ENCODE measurements around the gene SPATA7.

Gene SPATA7

GRCh38 chr14:88385212-88386101 is at the start of gene SPATA7:
TSS of gene SPATA7 (plus strand) at chr14:88385657. CDS start at chr14:88385819, 162 bp downstream.
- DNase-seq (ENCODE audit: extremely low spot score), result peak; percentile 93
- no peak for TF ChIP-seq SP1 (IDR thresholded peaks at IDR 0.05)
- 0 out of 2 replicates have a peak, but pooled peaks have one; percentile 5 for TF ChIP-seq ELF4 (IDR thresholded peaks at IDR 0.05)
- TF ChIP-seq SUZ12 (IDR thresholded peaks at IDR 0.05), result no peak
- CTCF ChIA-PET, result no interaction called here
- POLR2A ChIA-PET, result interaction anchor here (0.6 to 1.6 kb wide), 5 partner anchors 22 to 196 kb away, joined by 3 read pairs; no protein-coding TSS in a partner anchor

- POLR2A ChIA-PET, result no interaction called here
- TF ChIP-seq ARNT (IDR thresholded peaks at IDR 0.05) (no peak), FOXA1 (IDR thresholded peaks at IDR 0.05) (no peak), FOXK2 (IDR thresholded peaks at IDR 0.05) (no peak), TARDBP (IDR thresholded peaks at IDR 0.05) (no peak), FOXM1 (IDR thresholded peaks at IDR 0.05; ENCODE audit: borderline replicate concordance) (no peak), SP1 (IDR thresholded peaks at IDR 0.05) (no peak), PKNOX1 (IDR thresholded peaks at IDR 0.05) (no peak), HDGF (IDR thresholded peaks at IDR 0.05; ENCODE audit: borderline replicate concordance) (no peak), ELF4 (IDR thresholded peaks at IDR 0.05) (no peak), CTBP1 (IDR thresholded peaks at IDR 0.05; ENCODE audit: borderline replicate concordance) (no peak), ZNF384 (IDR thresholded peaks at IDR 0.05) (no peak), LEF1 (IDR thresholded peaks at IDR 0.05; ENCODE audit: borderline replicate concordance) (no peak)
- CTCF ChIA-PET, result interaction anchor here (0.5 kb wide), 1 partner anchor 462 kb away, joined by 3 read pairs; no protein-coding TSS in a partner anchor
- DNase-seq (ENCODE audit: extremely low spot score), result no peak
These were observed 45.1 kb upstream of the SPATA7 start for GRCh38 chr14:88340357-88340756.

GRCh38 chr14:88342980-88343379 is 42.5 kb upstream of the SPATA7 start:
- CTCF ChIA-PET, result no interaction called here
- TF ChIP-seq SUZ12 (IDR thresholded peaks at IDR 0.05) (no peak), CTBP1 (IDR thresholded peaks at IDR 0.05; ENCODE audit: borderline replicate concordance) (no peak), BHLHE40 (IDR thresholded peaks at IDR 0.05; ENCODE audit: borderline replicate concordance) (no peak), FOXA1 (IDR thresholded peaks at IDR 0.05) (no peak), ELF4 (IDR thresholded peaks at IDR 0.05) (no peak), HDGF (IDR thresholded peaks at IDR 0.05; ENCODE audit: borderline replicate concordance) (no peak), ARNT (IDR thresholded peaks at IDR 0.05) (no peak), SP1 (IDR thresholded peaks at IDR 0.05) (no peak), ZNF384 (IDR thresholded peaks at IDR 0.05) (no peak), PKNOX1 (IDR thresholded peaks at IDR 0.05) (no peak), NFRKB (IDR thresholded peaks at IDR 0.05) (no peak), TARDBP (IDR thresholded peaks at IDR 0.05) (no peak), FOXK2 (IDR thresholded peaks at IDR 0.05) (no peak), FOXM1 (IDR thresholded peaks at IDR 0.05; ENCODE audit: borderline replicate concordance) (no peak)
- POLR2A ChIA-PET, result no interaction called here
- no peak for DNase-seq (ENCODE audit: extremely low spot score)

GRCh38 chr14:88346048-88346639 is 39.3 kb upstream of the SPATA7 start:
- TF ChIP-seq ARNT (IDR thresholded peaks at IDR 0.05) (no peak), SUZ12 (IDR thresholded peaks at IDR 0.05) (no peak), FOXM1 (IDR thresholded peaks at IDR 0.05; ENCODE audit: borderline replicate concordance) (no peak), SP1 (IDR thresholded peaks at IDR 0.05) (no peak)
- ChIA-PET POLR2A (no interaction called here), CTCF (no interaction called here)
- DNase-seq (ENCODE audit: extremely low spot score), result no peak

GRCh38 chr14:88348546-88348945 is 36.9 kb upstream of the SPATA7 start:
- CTCF ChIA-PET, result no interaction called here
- POLR2A ChIA-PET, result no interaction called here
- no peak for TF ChIP-seq SUZ12 (IDR thresholded peaks at IDR 0.05)
- TF ChIP-seq LEF1 (IDR thresholded peaks at IDR 0.05; ENCODE audit: borderline replicate concordance), result no peak
- TF ChIP-seq L3MBTL2 (conservative IDR thresholded peaks at IDR 0.05), result no peak
- TF ChIP-seq ZNF384 (IDR thresholded peaks at IDR 0.05), result no peak
- no peak for TF ChIP-seq CTBP1 (IDR thresholded peaks at IDR 0.05; ENCODE audit: borderline replicate concordance)
- no peak for TF ChIP-seq ELF4 (IDR thresholded peaks at IDR 0.05)
- TF ChIP-seq ARNT (IDR thresholded peaks at IDR 0.05), result no peak
- TF ChIP-seq BHLHE40 (IDR thresholded peaks at IDR 0.05; ENCODE audit: borderline replicate concordance), result no peak
- no peak for TF ChIP-seq TARDBP (IDR thresholded peaks at IDR 0.05)
- TF ChIP-seq HDGF (IDR thresholded peaks at IDR 0.05; ENCODE audit: borderline replicate concordance), result no peak
- TF ChIP-seq PKNOX1 (IDR thresholded peaks at IDR 0.05), result no peak
- DNase-seq (ENCODE audit: extremely low spot score), result no peak

GRCh38 chr14:88351966-88352691 is 33.3 kb upstream of the SPATA7 start:
- ChIA-PET CTCF (no interaction called here), POLR2A (interaction anchor here (1.0 kb wide), 1 partner anchor 20 kb away, joined by 3 read pairs; no protein-coding TSS in a partner anchor)
- DNase-seq (ENCODE audit: extremely low spot score), result no peak
- TF ChIP-seq FOXM1 (IDR thresholded peaks at IDR 0.05; ENCODE audit: borderline replicate concordance) (no peak), CTBP1 (IDR thresholded peaks at IDR 0.05; ENCODE audit: borderline replicate concordance) (no peak), FOXA1 (IDR thresholded peaks at IDR 0.05) (no peak)
